HepG2 (cell line): Measurements from ENCODE around the gene PANK2. TPM values are rescaled to one million over a fixed set of nuclear protein-coding genes. Genes with fewer than 3 reads are reported as not detected.

Experiments
- CBX1 ChIP-seq: IDR thresholded peaks from one replicate; pipeline ENCODE4 v1.6.1; 2016; ENCODE audit warnings: antibody characterized with exemption, low read depth
- IRF2 ChIP-seq: IDR thresholded peaks from 2 replicates; pipeline ENCODE4 v1.6.1; 2018; ENCODE audit warnings: missing genetic modification reagents, missing compliant biosample characterization
- NFRKB ChIP-seq: fragments of 450-650 bp; IDR thresholded peaks from 2 replicates; pipeline ENCODE4 v1.6.1; 2017
- RCOR2 ChIP-seq: IDR thresholded peaks from 2 replicates; pipeline ENCODE4 v1.6.1; 2016; ENCODE audit warnings: missing biosample characterization, missing genetic modification reagents
- SYNCRIP ChIP-seq: fragments of 200-400 bp; formaldehyde crosslinking; IDR thresholded peaks from 2 replicates; pipeline ENCODE4 v1.6.1; 2018; ENCODE audit warnings: mild to moderate bottlenecking, low read depth, low read length; ENCODE audit not compliant: insufficient read depth
- ZNF367 ChIP-seq: sonication (generic); formaldehyde crosslinking; IDR thresholded peaks from 2 replicates; pipeline ENCODE4 v1.4.0; 2020; ENCODE audit warnings: missing genetic modification reagents, borderline replicate concordance
- ZNF577 ChIP-seq: sonication (generic); formaldehyde crosslinking; IDR thresholded peaks from 2 replicates; pipeline ENCODE4 v1.4.0; 2020; ENCODE audit warnings: mild to moderate bottlenecking, low read depth, missing genetic modification reagents, borderline replicate concordance
- ZNF589 ChIP-seq: sonication (generic); formaldehyde crosslinking; conservative IDR thresholded peaks from 2 replicates; pipeline ENCODE4 v1.8.0; 2022; ENCODE audit warnings: mild to moderate bottlenecking, moderate library complexity, missing genetic modification reagents
- ZNF7 ChIP-seq: IDR thresholded peaks from 2 replicates; pipeline ENCODE4 v1.6.1; 2016; ENCODE audit warnings: missing biosample characterization, missing genetic modification reagents
- polyA plus RNA-seq, 8 experiments: library from polyadenylated mRNA; depleted of rRNA in 3 of 8; stranded (reverse) in 7 of 8; unstranded in 1 of 8; fragments of >200 nt; fragmentation: Illumina TruSeq in 4 of 8; extraction: Trizol in 4 of 8; gene quantifications; 2 replicates each; pipeline versions ENCODE4 v1.2.1 to v1.2.3, GENCODE V29; 2011 to 2016; ENCODE audit warnings: low read depth in 4 of 8, missing spikeins in 1 of 8, mixed read lengths in 1 of 8; ENCODE audit not compliant: insufficient read depth in 1 of 8
- total RNA-seq, 5 experiments: library from RNA; depleted of rRNA; stranded (reverse); fragments of >200 nt; fragmentation: Illumina TruSeq; extraction: Trizol; gene quantifications; 2 replicates each; pipeline ENCODE4 v1.2.3, GENCODE V29; 2016; ENCODE audit warnings: low read depth in 1 of 5
- TF ChIP-seq, protein P1 (sequence below): sonication (generic); formaldehyde crosslinking; IDR thresholded peaks from 2 replicates; pipeline ENCODE4 v1.9.0; 2021; ENCODE audit warnings: mild to moderate bottlenecking, missing genetic modification reagents
- TF ChIP-seq, protein P2 (sequence below): sonication (generic); formaldehyde crosslinking; IDR thresholded peaks from 2 replicates; pipeline ENCODE4 v1.5.0; 2020; ENCODE audit warnings: missing genetic modification reagents, mild to moderate bottlenecking, borderline replicate concordance
- TF ChIP-seq, protein P3 (sequence below): sonication (generic); formaldehyde crosslinking; IDR thresholded peaks from 2 replicates; pipeline ENCODE4 v1.5.1; 2020; ENCODE audit warnings: missing genetic modification reagents, mild to moderate bottlenecking, borderline replicate concordance
- TF ChIP-seq, protein P4 (sequence below): sonication (generic); formaldehyde crosslinking; IDR thresholded peaks from 2 replicates; pipeline ENCODE4 v1.5.0; 2020; ENCODE audit warnings: mild to moderate bottlenecking, missing genetic modification reagents
- TF ChIP-seq, protein P5 (sequence below): IDR thresholded peaks from 2 replicates; pipeline ENCODE4 v1.4.0; 2020; ENCODE audit warnings: mild to moderate bottlenecking, missing genetic modification reagents

PANK2 gene
- total and polyA plus RNA-seq, 2 of the 13 experiments (the other 11 are each of a cell fraction or from before 2014, with no cell fraction given), result 39.2 to 123 TPM

GRCh38 chr20:3904224-3904623, 15.0 kb downstream of the PANK2 start (continued):
- TF ChIP-seq, protein P1, sequence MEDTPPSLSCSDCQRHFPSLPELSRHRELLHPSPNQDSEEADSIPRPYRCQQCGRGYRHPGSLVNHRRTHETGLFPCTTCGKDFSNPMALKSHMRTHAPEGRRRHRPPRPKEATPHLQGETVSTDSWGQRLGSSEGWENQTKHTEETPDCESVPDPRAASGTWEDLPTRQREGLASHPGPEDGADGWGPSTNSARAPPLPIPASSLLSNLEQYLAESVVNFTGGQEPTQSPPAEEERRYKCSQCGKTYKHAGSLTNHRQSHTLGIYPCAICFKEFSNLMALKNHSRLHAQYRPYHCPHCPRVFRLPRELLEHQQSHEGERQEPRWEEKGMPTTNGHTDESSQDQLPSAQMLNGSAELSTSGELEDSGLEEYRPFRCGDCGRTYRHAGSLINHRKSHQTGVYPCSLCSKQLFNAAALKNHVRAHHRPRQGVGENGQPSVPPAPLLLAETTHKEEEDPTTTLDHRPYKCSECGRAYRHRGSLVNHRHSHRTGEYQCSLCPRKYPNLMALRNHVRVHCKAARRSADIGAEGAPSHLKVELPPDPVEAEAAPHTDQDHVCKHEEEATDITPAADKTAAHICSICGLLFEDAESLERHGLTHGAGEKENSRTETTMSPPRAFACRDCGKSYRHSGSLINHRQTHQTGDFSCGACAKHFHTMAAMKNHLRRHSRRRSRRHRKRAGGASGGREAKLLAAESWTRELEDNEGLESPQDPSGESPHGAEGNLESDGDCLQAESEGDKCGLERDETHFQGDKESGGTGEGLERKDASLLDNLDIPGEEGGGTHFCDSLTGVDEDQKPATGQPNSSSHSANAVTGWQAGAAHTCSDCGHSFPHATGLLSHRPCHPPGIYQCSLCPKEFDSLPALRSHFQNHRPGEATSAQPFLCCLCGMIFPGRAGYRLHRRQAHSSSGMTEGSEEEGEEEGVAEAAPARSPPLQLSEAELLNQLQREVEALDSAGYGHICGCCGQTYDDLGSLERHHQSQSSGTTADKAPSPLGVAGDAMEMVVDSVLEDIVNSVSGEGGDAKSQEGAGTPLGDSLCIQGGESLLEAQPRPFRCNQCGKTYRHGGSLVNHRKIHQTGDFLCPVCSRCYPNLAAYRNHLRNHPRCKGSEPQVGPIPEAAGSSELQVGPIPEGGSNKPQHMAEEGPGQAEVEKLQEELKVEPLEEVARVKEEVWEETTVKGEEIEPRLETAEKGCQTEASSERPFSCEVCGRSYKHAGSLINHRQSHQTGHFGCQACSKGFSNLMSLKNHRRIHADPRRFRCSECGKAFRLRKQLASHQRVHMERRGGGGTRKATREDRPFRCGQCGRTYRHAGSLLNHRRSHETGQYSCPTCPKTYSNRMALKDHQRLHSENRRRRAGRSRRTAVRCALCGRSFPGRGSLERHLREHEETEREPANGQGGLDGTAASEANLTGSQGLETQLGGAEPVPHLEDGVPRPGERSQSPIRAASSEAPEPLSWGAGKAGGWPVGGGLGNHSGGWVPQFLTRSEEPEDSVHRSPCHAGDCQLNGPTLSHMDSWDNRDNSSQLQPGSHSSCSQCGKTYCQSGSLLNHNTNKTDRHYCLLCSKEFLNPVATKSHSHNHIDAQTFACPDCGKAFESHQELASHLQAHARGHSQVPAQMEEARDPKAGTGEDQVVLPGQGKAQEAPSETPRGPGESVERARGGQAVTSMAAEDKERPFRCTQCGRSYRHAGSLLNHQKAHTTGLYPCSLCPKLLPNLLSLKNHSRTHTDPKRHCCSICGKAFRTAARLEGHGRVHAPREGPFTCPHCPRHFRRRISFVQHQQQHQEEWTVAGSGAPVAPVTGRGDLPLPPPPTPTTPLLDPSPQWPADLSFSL (CRISPR knock-in tag), result no peak
- TF ChIP-seq ZNF7 (CRISPR knock-in tag) (no peak), NFRKB (no peak), RCOR2 (peak; percentile 59; the same call in 1 of the 2 replicates), IRF2 (0 out of 2 replicates have a peak, but pooled peaks have one; percentile 53), ZNF589 (no peak), ZNF577 (CRISPR knock-in tag) (no peak), SYNCRIP (no peak), ZNF367 (CRISPR knock-in tag) (no peak), CBX1 (peak; percentile 27)
- TF ChIP-seq, protein P2, sequence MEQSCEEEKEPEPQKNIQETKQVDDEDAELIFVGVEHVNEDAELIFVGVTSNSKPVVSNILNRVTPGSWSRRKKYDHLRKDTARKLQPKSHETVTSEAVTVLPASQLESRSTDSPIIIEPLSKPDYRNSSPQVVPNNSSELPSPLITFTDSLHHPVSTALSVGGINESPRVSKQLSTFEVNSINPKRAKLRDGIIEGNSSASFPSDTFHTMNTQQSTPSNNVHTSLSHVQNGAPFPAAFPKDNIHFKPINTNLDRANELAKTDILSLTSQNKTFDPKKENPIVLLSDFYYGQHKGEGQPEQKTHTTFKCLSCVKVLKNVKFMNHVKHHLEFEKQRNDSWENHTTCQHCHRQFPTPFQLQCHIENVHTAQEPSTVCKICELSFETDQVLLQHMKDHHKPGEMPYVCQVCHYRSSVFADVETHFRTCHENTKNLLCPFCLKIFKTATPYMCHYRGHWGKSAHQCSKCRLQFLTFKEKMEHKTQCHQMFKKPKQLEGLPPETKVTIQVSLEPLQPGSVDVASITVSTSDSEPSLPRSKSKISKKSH (CRISPR knock-in tag), result no peak
- TF ChIP-seq, protein P3, sequence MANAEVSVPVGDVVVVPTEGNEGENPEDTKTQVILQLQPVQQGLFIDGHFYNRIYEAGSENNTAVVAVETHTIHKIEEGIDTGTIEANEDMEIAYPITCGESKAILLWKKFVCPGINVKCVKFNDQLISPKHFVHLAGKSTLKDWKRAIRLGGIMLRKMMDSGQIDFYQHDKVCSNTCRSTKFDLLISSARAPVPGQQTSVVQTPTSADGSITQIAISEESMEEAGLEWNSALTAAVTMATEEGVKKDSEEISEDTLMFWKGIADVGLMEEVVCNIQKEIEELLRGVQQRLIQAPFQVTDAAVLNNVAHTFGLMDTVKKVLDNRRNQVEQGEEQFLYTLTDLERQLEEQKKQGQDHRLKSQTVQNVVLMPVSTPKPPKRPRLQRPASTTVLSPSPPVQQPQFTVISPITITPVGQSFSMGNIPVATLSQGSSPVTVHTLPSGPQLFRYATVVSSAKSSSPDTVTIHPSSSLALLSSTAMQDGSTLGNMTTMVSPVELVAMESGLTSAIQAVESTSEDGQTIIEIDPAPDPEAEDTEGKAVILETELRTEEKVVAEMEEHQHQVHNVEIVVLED (CRISPR knock-in tag), result peak; percentile 23; the same call in 1 of the 2 replicates
- TF ChIP-seq, protein P4, sequence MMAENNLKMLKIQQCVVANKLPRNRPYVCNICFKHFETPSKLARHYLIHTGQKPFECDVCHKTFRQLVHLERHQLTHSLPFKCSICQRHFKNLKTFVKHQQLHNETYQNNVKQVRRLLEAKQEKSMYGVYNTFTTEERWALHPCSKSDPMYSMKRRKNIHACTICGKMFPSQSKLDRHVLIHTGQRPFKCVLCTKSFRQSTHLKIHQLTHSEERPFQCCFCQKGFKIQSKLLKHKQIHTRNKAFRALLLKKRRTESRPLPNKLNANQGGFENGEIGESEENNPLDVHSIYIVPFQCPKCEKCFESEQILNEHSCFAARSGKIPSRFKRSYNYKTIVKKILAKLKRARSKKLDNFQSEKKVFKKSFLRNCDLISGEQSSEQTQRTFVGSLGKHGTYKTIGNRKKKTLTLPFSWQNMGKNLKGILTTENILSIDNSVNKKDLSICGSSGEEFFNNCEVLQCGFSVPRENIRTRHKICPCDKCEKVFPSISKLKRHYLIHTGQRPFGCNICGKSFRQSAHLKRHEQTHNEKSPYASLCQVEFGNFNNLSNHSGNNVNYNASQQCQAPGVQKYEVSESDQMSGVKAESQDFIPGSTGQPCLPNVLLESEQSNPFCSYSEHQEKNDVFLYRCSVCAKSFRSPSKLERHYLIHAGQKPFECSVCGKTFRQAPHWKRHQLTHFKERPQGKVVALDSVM (CRISPR knock-in tag), result peak; percentile 98
- TF ChIP-seq, protein P5, sequence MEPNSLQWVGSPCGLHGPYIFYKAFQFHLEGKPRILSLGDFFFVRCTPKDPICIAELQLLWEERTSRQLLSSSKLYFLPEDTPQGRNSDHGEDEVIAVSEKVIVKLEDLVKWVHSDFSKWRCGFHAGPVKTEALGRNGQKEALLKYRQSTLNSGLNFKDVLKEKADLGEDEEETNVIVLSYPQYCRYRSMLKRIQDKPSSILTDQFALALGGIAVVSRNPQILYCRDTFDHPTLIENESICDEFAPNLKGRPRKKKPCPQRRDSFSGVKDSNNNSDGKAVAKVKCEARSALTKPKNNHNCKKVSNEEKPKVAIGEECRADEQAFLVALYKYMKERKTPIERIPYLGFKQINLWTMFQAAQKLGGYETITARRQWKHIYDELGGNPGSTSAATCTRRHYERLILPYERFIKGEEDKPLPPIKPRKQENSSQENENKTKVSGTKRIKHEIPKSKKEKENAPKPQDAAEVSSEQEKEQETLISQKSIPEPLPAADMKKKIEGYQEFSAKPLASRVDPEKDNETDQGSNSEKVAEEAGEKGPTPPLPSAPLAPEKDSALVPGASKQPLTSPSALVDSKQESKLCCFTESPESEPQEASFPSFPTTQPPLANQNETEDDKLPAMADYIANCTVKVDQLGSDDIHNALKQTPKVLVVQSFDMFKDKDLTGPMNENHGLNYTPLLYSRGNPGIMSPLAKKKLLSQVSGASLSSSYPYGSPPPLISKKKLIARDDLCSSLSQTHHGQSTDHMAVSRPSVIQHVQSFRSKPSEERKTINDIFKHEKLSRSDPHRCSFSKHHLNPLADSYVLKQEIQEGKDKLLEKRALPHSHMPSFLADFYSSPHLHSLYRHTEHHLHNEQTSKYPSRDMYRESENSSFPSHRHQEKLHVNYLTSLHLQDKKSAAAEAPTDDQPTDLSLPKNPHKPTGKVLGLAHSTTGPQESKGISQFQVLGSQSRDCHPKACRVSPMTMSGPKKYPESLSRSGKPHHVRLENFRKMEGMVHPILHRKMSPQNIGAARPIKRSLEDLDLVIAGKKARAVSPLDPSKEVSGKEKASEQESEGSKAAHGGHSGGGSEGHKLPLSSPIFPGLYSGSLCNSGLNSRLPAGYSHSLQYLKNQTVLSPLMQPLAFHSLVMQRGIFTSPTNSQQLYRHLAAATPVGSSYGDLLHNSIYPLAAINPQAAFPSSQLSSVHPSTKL, result 0 out of 2 replicates have a peak, but pooled peaks have one; percentile 17
